Choroid plexus epithelial cell (primary cell): Measurements from ENCODE around the gene RFX1.

Source experiments
- DNase-seq: peaks from one replicate; pipeline ENCODE4 v3.0.0-alpha.2; 2010; ENCODE audit warnings: low read depth
- H3K4me3 ChIP-seq: 2 replicates; pipeline ENCODE4 v1.5.1; 2011; ENCODE audit warnings: low read depth, mild to moderate bottlenecking, control low read depth, low read length, moderate library complexity
- CTCF ChIP-seq: conservative IDR thresholded peaks from 2 replicates; pipeline ENCODE4 v1.5.1; 2011; ENCODE audit warnings: low read depth, mild to moderate bottlenecking, control low read depth, inconsistent platforms, low read length, moderate library complexity

The RFX1 gene

GRCh38 chr19:13983213-13983889, 22.8 kb downstream of the RFX1 start:
- H3K4me3 ChIP-seq, result no peak overlapping the region
- TF ChIP-seq CTCF, result no peak
- no peak for DNase-seq

- no peak for TF ChIP-seq CTCF
- H3K4me3 ChIP-seq, result no peak overlapping the region
- no peak for DNase-seq
Measured at GRCh38 chr19:13982773-13983172, 23.3 kb downstream of the RFX1 start.

- no peak for TF ChIP-seq CTCF
- no peak overlapping the region for H3K4me3 ChIP-seq
- no peak for DNase-seq
Measured at GRCh38 chr19:13981988-13982501, 24.1 kb downstream of the RFX1 start.

GRCh38 chr19:13981467-13981866, 24.7 kb downstream of the RFX1 start:
- TF ChIP-seq CTCF, result no peak
- no peak overlapping the region for H3K4me3 ChIP-seq
- DNase-seq, result no peak

- no peak overlapping the region for H3K4me3 ChIP-seq
- DNase-seq, result no peak
- TF ChIP-seq CTCF, result no peak
Measured at GRCh38 chr19:13981021-13981420, 25.1 kb downstream of the RFX1 start.

GRCh38 chr19:13980340-13980739, 25.8 kb downstream of the RFX1 start:
- TF ChIP-seq CTCF, result no peak
- DNase-seq, result no peak
- H3K4me3 ChIP-seq, result no peak overlapping the region

GRCh38 chr19:13979686-13980085, 26.4 kb downstream of the RFX1 start:
- TF ChIP-seq CTCF, result no peak
- no peak for DNase-seq
- no peak overlapping the region for H3K4me3 ChIP-seq
